Measurements from ENCODE around the gene ARHGAP4.

The ARHGAP4 gene

DNA sequence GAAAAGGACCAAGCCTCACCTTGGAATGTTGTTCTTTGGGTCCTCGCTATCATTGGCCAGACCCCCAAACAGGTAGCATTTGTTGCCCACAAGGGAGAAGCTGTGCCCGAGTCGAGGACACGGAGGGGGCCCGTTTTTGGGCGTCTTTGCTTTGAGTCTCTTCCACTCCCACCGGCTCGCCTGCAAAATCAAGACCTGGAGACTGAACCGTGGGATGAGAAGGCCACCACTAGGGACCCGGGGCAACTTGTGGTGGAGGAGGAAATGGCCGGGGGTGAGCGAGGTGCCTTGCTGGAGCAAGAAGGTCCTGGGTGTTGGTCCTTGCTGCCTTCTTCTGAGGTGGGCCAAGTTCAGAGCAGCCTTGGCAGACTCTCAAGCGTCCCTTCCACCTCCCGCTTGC lies 38.0 kb upstream of the ARHGAP4 start:
- no peak for DNase-seq (ENCODE audit: low read depth in 2 of 3, low spot score in 2 of 3)

DNA sequence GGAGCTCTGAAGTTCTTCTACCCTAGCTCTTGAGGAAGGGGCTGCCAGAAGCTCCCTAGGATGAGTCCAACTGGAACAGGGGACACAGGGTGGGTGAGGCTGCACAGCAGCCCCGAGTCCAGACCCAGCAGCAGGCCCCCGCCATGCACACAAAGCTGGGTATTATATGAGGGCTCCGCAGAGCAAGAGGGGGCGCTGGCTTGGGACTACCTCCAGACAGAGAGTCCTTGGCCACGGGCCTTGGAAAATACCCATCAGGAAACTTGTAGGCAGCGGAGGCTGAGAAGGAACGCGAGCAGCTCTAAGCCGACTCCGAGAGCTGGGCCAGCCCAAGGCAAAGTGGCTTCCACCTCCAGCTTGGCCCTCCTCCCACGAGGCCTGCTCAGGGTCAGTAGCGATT lies 37.5 kb upstream of the ARHGAP4 start:
- no peak for DNase-seq (ENCODE audit: low read depth in 2 of 3, low spot score in 2 of 3)

- DNase-seq (ENCODE audit: low read depth in 2 of 3, low spot score in 2 of 3) = no peak
These were observed 35.2 kb upstream of the ARHGAP4 start for GRCh38 chrX:153961292-153961691.

GRCh38 chrX:153960786-153961185 lies 34.7 kb upstream of the ARHGAP4 start:
- no peak for DNase-seq (ENCODE audit: low read depth in 2 of 3, low spot score in 2 of 3)

GRCh38 chrX:153960077-153960476 lies 34.0 kb upstream of the ARHGAP4 start:
- no peak for DNase-seq (ENCODE audit: low read depth in 2 of 3, low spot score in 2 of 3)

GRCh38 chrX:153959649-153960048 lies 33.6 kb upstream of the ARHGAP4 start:
- DNase-seq (ENCODE audit: low read depth in 2 of 3, low spot score in 2 of 3) = no peak

DNA sequence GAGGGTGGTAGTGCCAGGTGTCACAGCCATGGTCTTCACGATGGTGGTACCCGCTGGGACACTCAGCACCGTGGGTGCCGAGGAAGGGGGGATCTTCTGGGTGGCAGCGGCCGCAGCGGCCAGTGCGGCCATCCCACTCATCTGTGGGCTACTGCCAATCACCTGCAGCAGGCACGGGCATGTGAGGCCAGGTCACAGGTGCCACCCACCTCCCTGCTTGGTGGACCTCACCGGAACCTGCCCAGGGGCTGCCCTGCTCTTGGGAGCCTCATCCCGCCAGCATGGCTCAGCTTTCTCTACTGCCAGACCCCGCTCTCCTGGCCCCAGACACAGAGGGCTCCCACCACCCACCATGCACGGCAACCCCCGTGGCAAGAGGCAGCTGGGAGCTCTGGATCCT lies 32.5 kb upstream of the ARHGAP4 start:
- DNase-seq (ENCODE audit: low read depth in 2 of 3, low spot score in 2 of 3) = no peak

- DNase-seq (ENCODE audit: low read depth in 2 of 3, low spot score in 2 of 3) = no peak
These were observed 31.2 kb upstream of the ARHGAP4 start for GRCh38 chrX:153957224-153957623.

GRCh38 chrX:153956044-153956907 lies 30.2 kb upstream of the ARHGAP4 start:
- DNase-seq (ENCODE audit: low read depth in 2 of 3, low spot score in 2 of 3) = no peak

DNA sequence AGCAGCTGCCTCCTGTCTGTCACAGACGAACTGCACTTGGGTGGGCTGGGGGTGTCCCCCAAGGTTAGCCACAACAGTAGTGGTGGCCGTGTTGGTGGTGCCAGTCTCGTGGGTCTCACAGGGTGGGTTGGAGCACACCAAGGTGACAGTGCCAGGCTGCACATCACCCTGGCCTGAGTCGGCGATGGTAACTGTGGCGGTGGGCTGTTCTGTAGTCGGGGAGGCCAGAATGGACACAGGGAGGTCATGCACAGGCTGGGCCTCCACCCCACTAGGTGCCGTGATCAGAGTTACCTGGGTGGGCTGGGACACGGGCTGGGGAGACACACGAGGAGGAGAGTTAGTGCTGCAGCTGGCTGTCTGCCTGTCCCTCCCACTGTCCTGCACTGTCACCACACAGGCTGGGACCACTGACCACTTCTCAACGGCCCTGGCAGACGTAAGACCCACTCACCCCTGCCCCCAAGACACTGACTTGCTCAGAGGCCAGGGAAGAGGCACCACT lies 29.2 kb upstream of the ARHGAP4 start:
- DNase-seq (ENCODE audit: low read depth in 2 of 3, low spot score in 2 of 3) = no peak

- DNase-seq (ENCODE audit: low read depth in 2 of 3, low spot score in 2 of 3) = no peak
These were observed 28.6 kb upstream of the ARHGAP4 start for GRCh38 chrX:153954558-153955227.

GRCh38 chrX:153953892-153954557 lies 28.0 kb upstream of the ARHGAP4 start:
- no peak for DNase-seq (ENCODE audit: low read depth in 2 of 3, low spot score in 2 of 3)

DNA sequence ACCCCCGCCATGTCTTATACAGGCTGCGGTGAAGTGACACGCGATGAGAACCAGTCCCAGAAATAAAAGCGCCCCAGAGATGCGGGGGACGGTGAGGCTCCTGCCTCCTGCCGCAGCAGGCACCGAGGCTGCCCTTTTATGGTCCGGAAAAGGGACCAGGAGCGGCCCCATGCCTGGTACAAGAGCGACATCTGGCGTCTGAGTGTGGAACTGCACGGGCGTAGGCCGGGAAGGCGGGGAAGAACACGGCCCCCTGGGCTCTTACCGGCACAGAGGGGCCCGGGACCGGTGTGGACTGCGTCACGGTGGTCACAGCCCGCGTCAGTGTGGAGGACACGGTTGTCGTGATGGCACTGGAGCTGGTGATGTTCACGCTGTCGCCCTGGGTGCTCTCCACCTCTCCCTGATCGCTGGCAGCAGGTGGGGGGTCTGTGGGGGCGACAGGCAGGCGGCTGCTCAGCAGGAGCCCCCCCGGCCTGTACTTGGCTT lies 27.3 kb upstream of the ARHGAP4 start:
- peak; percentile 57 to 91 (median 64) for DNase-seq (ENCODE audit: low read depth in 2 of 3, low spot score in 2 of 3)

GRCh38 chrX:153952373-153953026 lies 26.4 kb upstream of the ARHGAP4 start:
- DNase-seq (ENCODE audit: low read depth in 2 of 3, low spot score in 2 of 3) = no peak

- DNase-seq (ENCODE audit: low read depth in 2 of 3, low spot score in 2 of 3) = no peak
These were observed 25.8 kb upstream of the ARHGAP4 start for GRCh38 chrX:153951683-153952372.

- no peak for DNase-seq (ENCODE audit: low read depth in 2 of 3, low spot score in 2 of 3)
These were observed 24.1 kb upstream of the ARHGAP4 start for GRCh38 chrX:153950127-153950526.

- no peak for DNase-seq (ENCODE audit: low read depth in 2 of 3, low spot score in 2 of 3)
These were observed 23.1 kb upstream of the ARHGAP4 start for GRCh38 chrX:153948847-153949805.

- no peak for DNase-seq (ENCODE audit: low read depth in 2 of 3, low spot score in 2 of 3)
These were observed 22.0 kb upstream of the ARHGAP4 start for GRCh38 chrX:153948002-153948466.
